Neuronal stem cell (in vitro differentiated cells): ENCODE data around the gene SYT1.

ENCODE experiments used
- DNase-seq: peaks from one replicate; pipeline ENCODE4 v3.0.0-alpha.2; 2013; ENCODE audit warnings: low spot score
- H2AFZ ChIP-seq: one replicate; pipeline ENCODE4 v1.6.1; 2013; ENCODE audit warnings: mild to moderate bottlenecking, low read length, inconsistent platforms
- H2AK5ac ChIP-seq: 2 replicates; pipeline ENCODE4 v1.6.1; 2013; ENCODE audit warnings: low read depth, mild to moderate bottlenecking, inconsistent platforms, low read length, moderate library complexity, mixed read lengths
- H2BK120ac ChIP-seq: 2 replicates; pipeline ENCODE4 v1.6.1; 2013; ENCODE audit warnings: low read depth, mild to moderate bottlenecking, inconsistent platforms, low read length, moderate library complexity, mixed read lengths
- H2BK12ac ChIP-seq: one replicate; pipeline ENCODE4 v1.6.1; 2013; ENCODE audit warnings: low read length, inconsistent platforms
- H2BK15ac ChIP-seq: 2 replicates; pipeline ENCODE4 v1.6.1; 2013; ENCODE audit warnings: mild to moderate bottlenecking, low read length, inconsistent platforms, mixed read lengths
- H2BK5ac ChIP-seq: one replicate; pipeline ENCODE4 v1.6.1; 2013; ENCODE audit warnings: inconsistent platforms, mild to moderate bottlenecking, low read length, moderate library complexity
- H3K14ac ChIP-seq: one replicate; pipeline ENCODE4 v1.6.1; 2013; ENCODE audit warnings: low read length, inconsistent platforms
- H3K18ac ChIP-seq: 2 replicates; pipeline ENCODE4 v1.6.1; 2013; ENCODE audit warnings: low read length, inconsistent platforms
- H3K23ac ChIP-seq: 2 replicates; pipeline ENCODE4 v1.6.1; 2013; ENCODE audit warnings: low read depth, mild to moderate bottlenecking, mixed read lengths, low read length, inconsistent platforms; ENCODE audit not compliant: poor library complexity
- H3K27ac ChIP-seq: replicated peaks from 3 replicates; pipeline ENCODE4 v1.5.1; 2013; ENCODE audit warnings: low read length, inconsistent platforms
- H3K27me3 ChIP-seq, 3 experiments: 2 replicates each; pipeline ENCODE4 v1.6.1; 2013; ENCODE audit warnings: low read length in 3 of 3, mild to moderate bottlenecking in 2 of 3, inconsistent platforms in 1 of 3, low read depth in 1 of 3, mixed read lengths in 1 of 3, moderate library complexity in 1 of 3; ENCODE audit not compliant: control insufficient read depth in 3 of 3, insufficient read depth in 3 of 3
- H3K36me3 ChIP-seq, 2 donors: replicated peaks in 1 of 2; 2 replicates each; pipeline ENCODE4 v1.6.1; 2013; ENCODE audit warnings: low read length in 2 of 2; ENCODE audit not compliant: control insufficient read depth in 2 of 2, insufficient read depth in 2 of 2
- H3K4ac ChIP-seq: 2 replicates; pipeline ENCODE4 v1.6.1; 2013; ENCODE audit warnings: inconsistent platforms, mild to moderate bottlenecking, low read length, moderate library complexity
- H3K4me1 ChIP-seq, 2 donors: 1 replicate in 1 of 2; 2 replicates in 1 of 2; pipeline ENCODE4 v1.6.1; 2013; ENCODE audit warnings: low read length in 2 of 2, low read depth in 1 of 2; ENCODE audit not compliant: control insufficient read depth in 2 of 2, insufficient read depth in 1 of 2
- H3K4me2 ChIP-seq: one replicate; pipeline ENCODE4 v1.6.1; 2013; ENCODE audit warnings: mild to moderate bottlenecking, low read length, inconsistent platforms; ENCODE audit not compliant: insufficient read depth, poor library complexity, severe bottlenecking
- H3K4me3 ChIP-seq, 2 donors: 2 replicates each; pipeline ENCODE4 v1.5.1; 2013; ENCODE audit warnings: low read length in 2 of 2, mild to moderate bottlenecking in 2 of 2, inconsistent platforms in 1 of 2, moderate library complexity in 1 of 2
- H3K79me1 ChIP-seq: one replicate; pipeline ENCODE4 v1.6.1; 2013; ENCODE audit warnings: low read depth, mild to moderate bottlenecking, inconsistent platforms, low read length, moderate library complexity
- H3K9ac ChIP-seq: one replicate; pipeline ENCODE4 v1.6.1; 2013; ENCODE audit warnings: mild to moderate bottlenecking, low read depth, low read length, inconsistent platforms; ENCODE audit not compliant: poor library complexity
- H3K9me3 ChIP-seq, 2 donors: replicated peaks in 1 of 2; 2 replicates each; pipeline versions ENCODE3 to v1.6.1; 2013; ENCODE audit warnings: low read length in 2 of 2, mild to moderate bottlenecking in 2 of 2, inconsistent platforms in 1 of 2, low read depth in 1 of 2, mixed read lengths in 1 of 2, moderate library complexity in 1 of 2; ENCODE audit not compliant: control insufficient read depth in 2 of 2, insufficient read depth in 1 of 2
- H4K8ac ChIP-seq: one replicate; pipeline ENCODE4 v1.6.1; 2013; ENCODE audit warnings: low read depth, mild to moderate bottlenecking, inconsistent platforms, low read length, moderate library complexity
- H4K91ac ChIP-seq: one replicate; pipeline ENCODE4 v1.6.1; 2013; ENCODE audit warnings: low read length, low read depth, mild to moderate bottlenecking, inconsistent platforms; ENCODE audit not compliant: poor library complexity
- WGBS, 2 donors: extraction: QIAGEN DNeasy Blood & Tissue Kit; methylation state at CpG; one replicate each; pipeline ENCODE4 v1.1.7; 2013; ENCODE audit warnings: missing lambda C conversion rate in 2 of 2, mixed read lengths in 1 of 2; ENCODE audit not compliant: insufficient read length in 2 of 2, insufficient replicate concordance in 1 of 2; ENCODE audit errors: extremely low coverage in 2 of 2; 5-methylcytosine and 5-hydroxymethylcytosine counted together

The SYT1 gene

GRCh38 chr12:79296133-79296532 lies 431.6 kb downstream of the SYT1 start:
- H3K9me3 ChIP-seq = no peaks in the 10 kb centered on the region
- no peak overlapping the region for H3K14ac ChIP-seq
- H2BK15ac ChIP-seq = no peak overlapping the region
- no peak overlapping the region for H2BK12ac ChIP-seq
- H3K23ac ChIP-seq = no peak overlapping the region
- H3K27ac ChIP-seq = no peak overlapping the region
- no peak overlapping the region for H3K4ac ChIP-seq
- no peaks in the 10 kb centered on the region for H3K27me3 ChIP-seq
- no peak overlapping the region for H2AFZ ChIP-seq
- no peak overlapping the region for H3K9ac ChIP-seq
- H2BK120ac ChIP-seq = no peak overlapping the region
- H4K8ac ChIP-seq = no peak overlapping the region
- no peak overlapping the region for H3K4me3 ChIP-seq
- no peak overlapping the region for H3K18ac ChIP-seq
- H2AK5ac ChIP-seq = no peak overlapping the region
- H3K79me1 ChIP-seq = no peaks in the 10 kb centered on the region
- WGBS, 2 donors = no CpG with 5 or more reads among the region's 5 CpGs
- no peak overlapping the region for H4K91ac ChIP-seq
- H2BK5ac ChIP-seq = no peak overlapping the region
- no peak overlapping the region for H3K4me2 ChIP-seq
- H3K36me3 ChIP-seq = peaks cover 3 to 22% of the 10 kb centered on the region in 2 donors
- no peak for DNase-seq
- H3K4me1 ChIP-seq = no peaks in the 10 kb centered on the region

GRCh38 chr12:79296871-79297270 lies 432.3 kb downstream of the SYT1 start:
- Histone ChIP-seq H3K9me3 (no peaks in the 10 kb centered on the region), H3K23ac (no peak overlapping the region), H3K79me1 (no peaks in the 10 kb centered on the region), H3K4me2 (no peak overlapping the region), H3K36me3 (peaks cover 3 to 22% of the 10 kb centered on the region in 2 donors), H3K4me3 (no peak overlapping the region), H3K14ac (no peak overlapping the region), H3K27ac (no peak overlapping the region), H2BK12ac (no peak overlapping the region), H3K4ac (no peak overlapping the region), H3K18ac (no peak overlapping the region), H2AK5ac (no peak overlapping the region), H4K91ac (no peak overlapping the region), H2BK120ac (no peak overlapping the region), H2BK15ac (no peak overlapping the region), H2AFZ (no peak overlapping the region), H3K9ac (no peak overlapping the region), H4K8ac (no peak overlapping the region), H3K4me1 (no peaks in the 10 kb centered on the region), H3K27me3 (no peaks in the 10 kb centered on the region), H2BK5ac (no peak overlapping the region)
- DNase-seq = no peak
- WGBS, 2 donors = no CpG with 5 or more reads among the region's 4 CpGs

GRCh38 chr12:79298506-79298905 lies 433.9 kb downstream of the SYT1 start:
- Histone ChIP-seq H3K27me3 (no peaks in the 10 kb centered on the region), H3K9ac (no peak overlapping the region), H3K14ac (no peak overlapping the region), H3K4ac (no peak overlapping the region), H2AFZ (no peak overlapping the region), H3K4me3 (no peak overlapping the region), H2BK15ac (no peak overlapping the region), H3K18ac (no peak overlapping the region), H2BK12ac (no peak overlapping the region), H3K9me3 (no peaks in the 10 kb centered on the region), H4K91ac (no peak overlapping the region), H2BK120ac (no peak overlapping the region), H2AK5ac (no peak overlapping the region), H4K8ac (no peak overlapping the region), H3K36me3 (peaks cover 3 to 19% of the 10 kb centered on the region in 2 donors), H3K23ac (no peak overlapping the region), H2BK5ac (no peak overlapping the region), H3K4me1 (no peaks in the 10 kb centered on the region), H3K79me1 (no peaks in the 10 kb centered on the region), H3K27ac (no peak overlapping the region), H3K4me2 (no peak overlapping the region)
- DNase-seq = no peak

GRCh38 chr12:79299447-79300198 lies 435.0 kb downstream of the SYT1 start:
- no CpG with 5 or more reads among the region's 5 CpGs for WGBS, 2 donors
- no peak overlapping the region for H3K23ac ChIP-seq
- H3K9me3 ChIP-seq = no peaks in the 10 kb centered on the region
- no peak overlapping the region for H4K91ac ChIP-seq
- no peak overlapping the region for H2BK15ac ChIP-seq
- no peak overlapping the region for H3K4me2 ChIP-seq
- H2BK120ac ChIP-seq = no peak overlapping the region
- H3K27ac ChIP-seq = no peak overlapping the region
- peaks cover 3 to 19% of the 10 kb centered on the region in 2 donors for H3K36me3 ChIP-seq
- no peak overlapping the region for H3K18ac ChIP-seq
- no peak overlapping the region for H2BK5ac ChIP-seq
- no peak overlapping the region for H3K14ac ChIP-seq
- no peak overlapping the region for H2AK5ac ChIP-seq
- no peak overlapping the region for H3K4me3 ChIP-seq
- no peak overlapping the region for H2BK12ac ChIP-seq
- no peaks in the 10 kb centered on the region for H3K27me3 ChIP-seq
- no peak overlapping the region for H4K8ac ChIP-seq
- no peaks in the 10 kb centered on the region for H3K4me1 ChIP-seq
- H3K9ac ChIP-seq = no peak overlapping the region
- no peak for DNase-seq
- no peaks in the 10 kb centered on the region for H3K79me1 ChIP-seq
- H3K4ac ChIP-seq = no peak overlapping the region
- H2AFZ ChIP-seq = no peak overlapping the region
